Uterus (tissue), 4 donors: ENCODE results near the gene PNLIPRP1. TPM values are rescaled to one million over a fixed set of nuclear protein-coding genes. Genes with fewer than 3 reads are reported as not detected.

Experiments
- DNase-seq, 2 donors: peaks; one replicate each; pipeline ENCODE4 v3.0.0-alpha.2; 2019 to 2020
- H3K27ac ChIP-seq, 2 donors: fragments of 200-600 bp; sonication (generic); 1 replicate in 1 of 2; 2 replicates in 1 of 2; pipeline ENCODE4 v1.5.1; 2016 to 2018
- H3K27me3 ChIP-seq, 2 donors: fragments of 200-600 bp; sonication (generic); one replicate each; pipeline ENCODE4 v1.5.1; 2018 to 2019; ENCODE audit warnings: control low read depth in 1 of 2
- H3K36me3 ChIP-seq, 2 donors: fragments of 200-600 bp; sonication (generic); one replicate each; pipeline ENCODE4 v1.5.1; 2019; ENCODE audit warnings: control low read depth in 1 of 2
- H3K4me1 ChIP-seq, 2 donors: fragments of 200-600 bp; sonication (generic); one replicate each; pipeline ENCODE4 v1.5.1; 2018 to 2019; ENCODE audit warnings: control low read depth in 1 of 2
- H3K4me3 ChIP-seq, 2 donors: fragments of 200-600 bp; sonication (generic); 1 replicate in 1 of 2; 2 replicates in 1 of 2; pipeline ENCODE4 v1.5.1; 2018 to 2019; ENCODE audit warnings: mild to moderate bottlenecking in 1 of 2
- H3K9me3 ChIP-seq, 2 donors: fragments of 200-600 bp; sonication (generic); one replicate each; pipeline ENCODE4 v1.5.1; 2019; ENCODE audit warnings: control low read depth in 1 of 2
- POLR2A ChIP-seq, 2 donors: fragments of 450-650 bp; IDR thresholded peaks; one replicate each; pipeline ENCODE4 v1.6.1; 2016; ENCODE audit warnings: antibody characterized with exemption in 2 of 2, mild to moderate bottlenecking in 1 of 2, moderate library complexity in 1 of 2
- intact Hi-C: fragments of 100-400 bp; cut with DNase I; formaldehyde crosslinking; loops from one replicate; pipeline ENCODE4 v1.15.1; 2023; ENCODE audit warnings: low total_unique reads
- total RNA-seq, 4 donors: library from RNA; depleted of rRNA in 3 of 4; stranded (reverse); fragments of >200 nt in 3 of 4; gene quantifications; one replicate each; pipeline versions ENCODE4 v1.1.0 to v1.2.4, GENCODE V29; 2014 to 2023
- TF ChIP-seq, protein P1 (sequence below), 4 experiments: fragments of 200-600 bp in 2 of 4; fragments of 450-650 bp in 2 of 4; sonication (generic) in 2 of 4; IDR thresholded peaks; one replicate each; pipeline ENCODE4 v1.5.1; 2016 to 2019; ENCODE audit warnings: antibody characterized with exemption in 4 of 4, mild to moderate bottlenecking in 2 of 4, moderate library complexity in 1 of 4
- donor health status: DM: yes; HTN: yes; CAD: no.

PNLIPRP1 gene
- total RNA-seq, 4 donors from 2014 or later = not detected

DNA sequence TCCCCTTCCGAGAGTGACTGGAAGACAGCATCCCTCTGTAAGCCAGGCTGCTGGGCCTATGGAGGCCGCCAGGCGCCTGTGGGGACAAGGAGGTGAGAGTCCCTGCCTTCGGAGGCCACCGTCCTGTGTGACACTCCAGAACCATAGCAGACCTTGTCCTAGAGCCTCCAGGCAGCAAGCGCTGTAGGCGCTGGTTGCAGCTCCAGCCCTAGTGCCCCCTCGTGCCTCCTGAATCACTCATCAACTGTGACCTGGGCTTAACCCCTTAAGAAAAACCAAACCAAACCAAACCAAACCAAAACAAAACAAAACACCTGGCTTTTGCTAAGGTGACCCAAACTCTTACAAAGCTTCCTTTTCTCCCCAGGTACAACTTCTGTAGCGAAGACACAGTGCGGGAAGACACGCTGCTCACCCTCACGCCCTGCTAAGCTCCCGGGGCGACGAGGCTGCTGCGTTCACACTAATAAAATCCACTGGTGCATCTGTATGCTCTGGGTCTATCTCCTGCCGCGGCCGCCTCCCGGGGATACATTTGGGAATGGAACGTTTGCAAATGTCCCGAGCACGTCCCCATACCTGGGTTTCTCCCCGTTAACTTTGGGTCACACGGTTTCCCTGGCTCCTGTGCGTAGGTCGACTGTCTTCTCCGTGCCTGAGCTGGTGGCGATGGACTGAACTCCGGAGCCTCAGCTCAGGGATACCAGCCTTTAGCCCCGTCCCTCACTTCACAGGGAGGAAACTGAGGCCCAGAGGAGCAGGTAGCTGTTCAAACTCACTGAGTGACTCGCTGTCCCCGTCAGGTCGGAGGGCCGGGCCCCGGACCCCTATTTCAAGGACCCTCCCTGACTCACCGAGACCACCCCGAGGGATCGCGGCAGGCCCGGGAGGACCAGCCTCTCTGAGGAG is 18.2 kb downstream of the PNLIPRP1 start:
- TF ChIP-seq, protein P1, sequence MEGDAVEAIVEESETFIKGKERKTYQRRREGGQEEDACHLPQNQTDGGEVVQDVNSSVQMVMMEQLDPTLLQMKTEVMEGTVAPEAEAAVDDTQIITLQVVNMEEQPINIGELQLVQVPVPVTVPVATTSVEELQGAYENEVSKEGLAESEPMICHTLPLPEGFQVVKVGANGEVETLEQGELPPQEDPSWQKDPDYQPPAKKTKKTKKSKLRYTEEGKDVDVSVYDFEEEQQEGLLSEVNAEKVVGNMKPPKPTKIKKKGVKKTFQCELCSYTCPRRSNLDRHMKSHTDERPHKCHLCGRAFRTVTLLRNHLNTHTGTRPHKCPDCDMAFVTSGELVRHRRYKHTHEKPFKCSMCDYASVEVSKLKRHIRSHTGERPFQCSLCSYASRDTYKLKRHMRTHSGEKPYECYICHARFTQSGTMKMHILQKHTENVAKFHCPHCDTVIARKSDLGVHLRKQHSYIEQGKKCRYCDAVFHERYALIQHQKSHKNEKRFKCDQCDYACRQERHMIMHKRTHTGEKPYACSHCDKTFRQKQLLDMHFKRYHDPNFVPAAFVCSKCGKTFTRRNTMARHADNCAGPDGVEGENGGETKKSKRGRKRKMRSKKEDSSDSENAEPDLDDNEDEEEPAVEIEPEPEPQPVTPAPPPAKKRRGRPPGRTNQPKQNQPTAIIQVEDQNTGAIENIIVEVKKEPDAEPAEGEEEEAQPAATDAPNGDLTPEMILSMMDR (IDR thresholded peaks at IDR 0.05) = no peak
- no peak for TF ChIP-seq POLR2A (IDR thresholded peaks at IDR 0.05)
- no peak for DNase-seq
- Histone ChIP-seq H3K9me3 (no peaks in the 10 kb centered on the region), H3K4me1 (no peaks in the 10 kb centered on the region), H3K36me3 (no peaks in the 10 kb centered on the region), H3K4me3 (no peak overlapping the region), H3K27ac (no peak overlapping the region), H3K27me3 (no peaks in the 10 kb centered on the region)
- intact Hi-C loops = no loop called here

DNA sequence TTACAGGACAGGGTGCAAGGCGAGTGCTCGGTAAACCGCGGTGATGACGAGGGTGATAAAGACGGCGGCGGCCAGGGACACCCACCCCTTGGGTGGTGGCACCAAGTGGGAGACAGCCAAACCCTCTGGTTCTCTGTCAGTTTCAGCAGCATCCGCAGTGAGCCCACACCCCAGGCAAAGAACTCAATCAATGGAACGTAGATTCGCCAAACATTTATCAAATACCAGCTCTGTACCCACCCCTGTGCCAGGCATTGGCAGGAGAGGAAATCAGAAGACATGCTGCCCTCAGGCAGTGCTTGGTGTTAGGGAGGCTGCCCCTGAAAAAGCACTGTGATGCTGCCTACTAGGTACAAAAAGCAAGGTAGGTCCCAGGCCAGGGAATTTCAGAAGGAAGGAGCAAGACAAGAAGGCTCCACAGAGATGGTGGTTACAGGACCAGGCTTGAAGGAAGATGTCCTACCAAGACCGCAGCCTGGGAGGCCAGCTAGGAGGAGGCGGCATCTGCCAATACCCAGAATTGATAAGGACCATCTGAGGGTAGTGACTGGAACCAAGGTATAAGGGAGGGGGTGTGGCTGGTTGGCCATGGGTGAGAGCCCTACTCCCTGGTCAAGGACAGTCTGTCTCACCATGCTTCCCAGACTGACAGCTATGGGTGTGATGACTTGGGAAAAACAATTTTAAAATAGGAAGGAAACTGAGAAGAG is 19.8 kb downstream of the PNLIPRP1 start:
- intact Hi-C loops = no loop called here
- TF ChIP-seq POLR2A (IDR thresholded peaks at IDR 0.05) = no peak
- TF ChIP-seq, protein P1 (IDR thresholded peaks at IDR 0.05) = no peak
- Histone ChIP-seq H3K4me1 (no peaks in the 10 kb centered on the region), H3K9me3 (no peaks in the 10 kb centered on the region), H3K36me3 (no peaks in the 10 kb centered on the region), H3K27ac (no peak overlapping the region), H3K27me3 (no peaks in the 10 kb centered on the region), H3K4me3 (no peak overlapping the region)
- no peak for DNase-seq

DNA sequence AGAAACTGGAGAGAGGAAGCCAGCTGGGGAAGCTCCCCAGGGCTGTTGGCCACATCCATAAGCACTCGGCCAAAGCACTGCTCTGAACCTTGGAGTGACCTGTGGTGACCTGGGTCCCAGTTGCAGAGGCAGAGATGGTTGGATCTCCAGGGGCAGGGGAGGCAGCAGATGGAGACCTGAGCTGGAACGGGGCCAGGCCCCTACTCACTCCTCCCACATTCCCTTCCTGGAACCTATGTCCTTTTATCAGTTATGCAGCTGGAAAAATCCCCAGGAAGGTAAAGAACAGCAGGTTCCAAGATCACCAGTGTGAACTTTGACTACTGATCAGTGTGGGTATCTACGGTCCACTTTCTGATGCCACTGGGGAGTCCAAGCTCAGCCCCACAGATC is 20.4 kb downstream of the PNLIPRP1 start:
- Histone ChIP-seq H3K27ac (no peak overlapping the region), H3K27me3 (no peaks in the 10 kb centered on the region), H3K36me3 (no peaks in the 10 kb centered on the region), H3K9me3 (no peaks in the 10 kb centered on the region), H3K4me3 (no peak overlapping the region), H3K4me1 (no peaks in the 10 kb centered on the region)
- TF ChIP-seq, protein P1 (IDR thresholded peaks at IDR 0.05) = no peak
- TF ChIP-seq POLR2A (IDR thresholded peaks at IDR 0.05) = no peak
- intact Hi-C loops = no loop called here
- no peak for DNase-seq

DNA sequence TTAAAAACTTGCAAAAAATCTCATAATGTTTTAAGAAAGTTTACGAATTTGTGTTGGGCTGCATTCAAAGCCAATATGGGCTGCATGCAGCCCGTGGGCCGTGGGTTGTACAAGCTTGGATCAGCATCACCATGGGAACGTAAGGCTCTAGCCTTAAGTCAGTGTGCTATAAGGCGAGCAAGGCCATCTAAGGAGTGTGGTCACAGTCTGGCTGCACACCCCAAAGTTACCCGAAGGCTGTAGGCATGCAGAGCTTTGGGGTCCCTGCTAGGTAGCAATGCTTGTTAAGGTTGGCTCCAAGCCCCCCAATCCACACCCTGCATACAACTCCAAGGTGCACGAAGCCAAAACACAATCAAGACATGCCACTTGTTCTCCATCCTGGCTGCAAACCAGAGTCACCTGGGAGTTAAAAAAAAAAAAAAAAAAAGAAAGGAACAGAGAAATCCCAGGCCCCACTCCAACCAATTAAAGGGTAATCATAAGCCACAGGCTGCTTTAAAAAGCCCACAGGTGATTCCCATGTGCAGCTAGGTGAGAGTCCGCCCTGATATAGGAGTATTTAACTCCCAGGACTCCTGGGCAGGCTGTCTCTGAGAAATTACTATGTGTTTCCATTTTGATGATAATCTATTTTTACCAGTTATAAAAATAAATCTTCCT is 21.5 kb downstream of the PNLIPRP1 start:
- intact Hi-C loops = no loop called here
- Histone ChIP-seq H3K4me3 (no peak overlapping the region), H3K27ac (no peak overlapping the region), H3K4me1 (no peaks in the 10 kb centered on the region), H3K36me3 (no peaks in the 10 kb centered on the region), H3K27me3 (no peaks in the 10 kb centered on the region), H3K9me3 (no peaks in the 10 kb centered on the region)
- TF ChIP-seq POLR2A (IDR thresholded peaks at IDR 0.05) = no peak
- TF ChIP-seq, protein P1 (IDR thresholded peaks at IDR 0.05) = no peak
- DNase-seq = no peak
